Astrocyte (in vitro differentiated cells and primary cell): ENCODE data around the gene ATXN1.

Experiments
- CTCF ChIP-seq: IDR thresholded peaks from 2 replicates; pipeline ENCODE4 v1.5.1; 2011; ENCODE audit warnings: low read depth, mild to moderate bottlenecking, inconsistent platforms, low read length, moderate library complexity; ENCODE audit not compliant: insufficient read depth
- EZH2 ChIP-seq: IDR thresholded peaks from 2 replicates; pipeline ENCODE4 v1.6.1; 2012; ENCODE audit warnings: mild to moderate bottlenecking, low read length, inconsistent platforms; ENCODE audit not compliant: insufficient read depth

GRCh38 chr6:16799279-16800193 is 38.3 kb upstream of the ATXN1 start:
- TF ChIP-seq CTCF (no peak), EZH2 (no peak)
